Measurements from ENCODE around the gene NEUROG1. TPM values are rescaled to one million over a fixed set of nuclear protein-coding genes. Genes with fewer than 3 reads are reported as not detected.

NEUROG1 gene
- polyA plus RNA-seq, 4 donors: not detected

Other genes with a start within 250 kb of the NEUROG1 start
- 100 to 1,000 TPM; 214 to 219 (median 216) TPM for gene MACROH2A1, start 136.7 kb downstream of the NEUROG1 start, polyA plus RNA-seq (ENCODE audit: insufficient read length in 4 of 4)
- under 1 TPM in 2 of 4 donors, not detected in 2; 0.06 to 0.14 TPM for gene DCANP1, start 88.6 kb downstream of the NEUROG1 start, polyA plus RNA-seq (ENCODE audit: insufficient read length in 4 of 4)
- under 1 TPM; 0.06 to 0.28 (median 0.18) TPM for gene TIFAB, start 83.6 kb downstream of the NEUROG1 start, polyA plus RNA-seq (ENCODE audit: insufficient read length in 4 of 4)
- 10 to 100 TPM; 18.0 to 45.3 (median 38.3) TPM for gene CXCL14, start 43.0 kb upstream of the NEUROG1 start, polyA plus RNA-seq (ENCODE audit: insufficient read length in 4 of 4)

Measured in right renal pelvis (tissue), 4 donors.